IPS-11a (cell line): ENCODE results near the gene EVA1A.

Experiments
- H3K4me3 ChIP-seq: one replicate; pipeline ENCODE4 v1.5.1; 2013; ENCODE audit warnings: low read depth, low read length, control low read depth

The EVA1A gene

GRCh38 chr2:75592030-75592429 lies 31.3 kb upstream of the EVA1A start:
- H3K4me3 ChIP-seq = no peak overlapping the region

GRCh38 chr2:75589391-75590105 lies 28.8 kb upstream of the EVA1A start:
- H3K4me3 ChIP-seq = no peak overlapping the region

GRCh38 chr2:75587954-75588587 lies 27.3 kb upstream of the EVA1A start:
- H3K4me3 ChIP-seq = no peak overlapping the region

DNA sequence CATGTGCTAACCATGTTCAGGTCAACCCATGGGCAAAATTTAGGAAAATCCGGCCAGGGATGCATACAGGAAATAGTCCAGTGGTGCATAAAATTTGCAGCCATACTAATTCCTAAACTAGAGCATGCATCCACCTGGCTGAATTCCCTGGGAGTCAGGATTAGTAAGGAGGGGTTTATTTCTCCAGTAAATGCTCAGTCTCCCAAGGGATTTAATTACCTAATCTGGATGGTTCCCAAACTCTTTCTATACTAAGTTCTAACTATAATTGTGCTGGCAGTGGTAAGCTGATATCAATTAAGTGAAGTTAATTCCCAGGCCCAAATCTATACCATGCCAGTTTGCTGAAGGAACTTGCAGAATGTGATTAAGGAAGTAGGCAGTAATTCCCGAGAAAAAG lies 26.2 kb upstream of the EVA1A start:
- no peak overlapping the region for H3K4me3 ChIP-seq

GRCh38 chr2:75582840-75583239 lies 22.1 kb upstream of the EVA1A start:
- H3K4me3 ChIP-seq = no peak overlapping the region

DNA sequence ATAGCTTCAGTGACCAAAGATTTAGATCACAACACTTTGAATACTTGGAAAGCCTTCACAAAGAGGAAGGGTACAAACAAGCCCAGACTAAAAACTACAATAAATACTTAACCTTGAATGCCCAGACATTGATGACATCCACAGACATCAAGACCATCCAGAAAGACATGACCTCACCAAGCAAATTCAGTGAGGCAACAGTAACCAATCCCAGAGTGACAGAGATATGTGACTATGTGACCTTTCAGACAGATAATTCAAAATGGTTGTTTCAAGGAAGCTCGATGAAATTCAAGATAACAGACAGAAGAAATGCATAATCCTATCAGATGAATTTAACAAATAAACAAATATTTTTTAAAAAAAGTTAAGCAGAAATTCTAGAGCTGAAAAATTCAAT lies 19.9 kb upstream of the EVA1A start:
- no peak overlapping the region for H3K4me3 ChIP-seq

- no peak overlapping the region for H3K4me3 ChIP-seq
Measured at GRCh38 chr2:75580156-75580555, 19.4 kb upstream of the EVA1A start.

GRCh38 chr2:75579186-75579585 lies 18.4 kb upstream of the EVA1A start:
- no peak overlapping the region for H3K4me3 ChIP-seq

- no peak overlapping the region for H3K4me3 ChIP-seq
Measured at GRCh38 chr2:75577280-75577679, 16.5 kb upstream of the EVA1A start.

- H3K4me3 ChIP-seq = no peak overlapping the region
Measured at GRCh38 chr2:75574106-75574505, 13.4 kb upstream of the EVA1A start.

DNA sequence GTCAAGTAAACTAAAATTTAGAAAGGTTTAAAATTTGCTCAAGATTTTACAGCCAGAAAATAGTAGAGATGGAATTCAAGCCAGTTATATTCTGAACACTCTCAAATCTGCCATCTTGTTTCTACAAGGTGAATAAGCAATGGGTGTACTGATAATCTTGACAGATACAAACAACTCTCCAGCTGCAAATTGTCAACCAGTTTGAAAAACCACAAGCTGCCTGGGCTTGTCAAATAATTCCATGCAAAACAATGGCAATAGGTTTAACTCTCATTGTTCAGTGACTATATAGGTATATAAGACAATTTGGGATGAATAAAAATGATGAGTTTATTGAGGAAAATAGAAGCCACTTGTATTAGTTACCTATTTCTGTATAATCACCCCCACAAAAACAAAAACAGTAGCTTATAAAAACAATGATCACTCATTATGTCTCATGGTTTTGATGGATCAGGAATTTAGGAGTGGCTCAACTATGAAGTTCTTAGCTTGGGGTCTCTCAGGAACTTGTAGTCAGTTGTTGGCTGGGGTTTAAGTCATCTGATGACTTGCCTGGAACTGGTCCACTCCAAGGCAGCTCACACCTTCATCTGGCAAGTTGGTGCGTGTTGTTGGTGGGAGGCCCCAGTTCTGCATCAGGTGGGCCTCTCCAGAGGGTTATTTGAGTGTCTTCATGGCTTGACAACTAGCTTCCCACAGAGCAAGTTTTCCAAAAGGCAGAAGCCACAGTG lies 12.6 kb upstream of the EVA1A start:
- H3K4me3 ChIP-seq = no peak overlapping the region

GRCh38 chr2:75571730-75572430 lies 11.1 kb upstream of the EVA1A start:
- H3K4me3 ChIP-seq = no peak overlapping the region

GRCh38 chr2:75570948-75571729 lies 10.4 kb upstream of the EVA1A start:
- no peak overlapping the region for H3K4me3 ChIP-seq

DNA sequence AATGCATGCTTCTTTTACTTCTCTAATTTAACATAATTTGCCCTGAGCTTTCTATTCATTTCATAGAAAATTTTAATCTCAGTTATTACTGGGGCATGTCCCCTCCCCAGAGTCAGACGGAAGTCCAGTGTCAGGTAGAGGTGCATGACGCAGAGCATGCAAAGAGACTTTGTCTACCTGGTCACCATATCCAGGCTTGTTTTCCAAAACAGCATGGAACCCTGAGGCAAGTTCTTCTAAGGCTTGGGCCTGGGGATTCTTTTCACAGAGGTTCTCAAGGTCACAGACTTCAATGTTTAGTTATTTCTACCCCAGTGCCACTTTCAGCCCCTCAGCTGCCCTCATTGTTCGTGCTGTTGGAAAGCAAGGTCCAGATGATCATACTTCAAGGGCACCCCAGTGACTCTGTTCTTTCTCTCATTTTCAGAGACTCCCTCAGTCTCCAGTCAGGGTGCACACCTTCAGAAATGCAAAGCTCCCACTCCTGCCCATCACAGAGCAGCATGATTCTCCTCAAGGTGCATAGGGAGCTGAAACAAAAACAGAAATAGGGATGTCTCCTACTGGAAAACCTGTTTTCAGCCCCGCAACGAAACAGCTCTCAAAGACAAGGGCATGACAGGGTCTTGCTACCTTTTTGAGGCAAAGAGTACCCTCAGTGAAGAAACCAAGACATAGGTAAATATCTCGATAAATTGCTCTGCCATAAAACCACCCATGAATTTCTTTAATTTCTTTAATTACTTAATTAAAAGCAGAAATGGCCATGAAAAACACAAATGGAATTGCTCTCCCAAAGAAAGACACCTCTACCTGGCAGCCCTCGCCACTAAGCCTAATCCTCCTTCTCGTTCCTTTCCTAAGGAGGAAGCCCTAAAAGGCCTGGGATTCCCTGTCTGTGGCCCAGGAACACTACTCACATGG lies 9.5 kb upstream of the EVA1A start:
- no peak overlapping the region for H3K4me3 ChIP-seq

DNA sequence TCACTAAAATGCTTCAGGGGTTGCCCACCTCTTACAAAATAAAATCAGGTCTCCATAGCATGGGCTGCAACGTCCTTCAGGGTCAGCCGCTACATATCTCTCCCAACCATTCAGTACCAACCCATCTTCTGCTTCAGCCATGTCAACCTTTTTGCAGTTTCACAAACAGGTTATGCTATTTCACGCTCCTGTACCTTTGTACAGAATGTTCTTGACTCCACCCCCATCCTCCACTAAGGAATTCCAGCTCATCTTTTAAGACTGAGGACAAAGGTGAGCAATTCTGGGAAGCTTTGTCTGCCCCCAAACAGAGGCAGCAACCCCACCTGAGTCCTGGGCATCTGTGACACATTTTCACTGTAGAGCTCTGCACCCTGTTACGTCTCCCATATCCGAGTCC lies 8.8 kb upstream of the EVA1A start:
- H3K4me3 ChIP-seq = no peak overlapping the region

- no peak overlapping the region for H3K4me3 ChIP-seq
Measured at GRCh38 chr2:75568174-75568573, 7.4 kb upstream of the EVA1A start.

- H3K4me3 ChIP-seq = no peak overlapping the region
Measured at GRCh38 chr2:75565472-75566462, 5.0 kb upstream of the EVA1A start.

GRCh38 chr2:75564713-75565359 lies 4.1 kb upstream of the EVA1A start:
- no peak overlapping the region for H3K4me3 ChIP-seq
